Activated T-cell treated with anti-CD3 and anti-CD28 coated beads, Interleukin-2, amount 50 U/mL, for 48 hours (primary cell): ENCODE data around the gene CATSPERZ.

Experiments
- DNase-seq, 2 experiments: peaks; one replicate each; pipeline ENCODE4 v3.0.0-alpha.2; 2020

The CATSPERZ gene

DNA sequence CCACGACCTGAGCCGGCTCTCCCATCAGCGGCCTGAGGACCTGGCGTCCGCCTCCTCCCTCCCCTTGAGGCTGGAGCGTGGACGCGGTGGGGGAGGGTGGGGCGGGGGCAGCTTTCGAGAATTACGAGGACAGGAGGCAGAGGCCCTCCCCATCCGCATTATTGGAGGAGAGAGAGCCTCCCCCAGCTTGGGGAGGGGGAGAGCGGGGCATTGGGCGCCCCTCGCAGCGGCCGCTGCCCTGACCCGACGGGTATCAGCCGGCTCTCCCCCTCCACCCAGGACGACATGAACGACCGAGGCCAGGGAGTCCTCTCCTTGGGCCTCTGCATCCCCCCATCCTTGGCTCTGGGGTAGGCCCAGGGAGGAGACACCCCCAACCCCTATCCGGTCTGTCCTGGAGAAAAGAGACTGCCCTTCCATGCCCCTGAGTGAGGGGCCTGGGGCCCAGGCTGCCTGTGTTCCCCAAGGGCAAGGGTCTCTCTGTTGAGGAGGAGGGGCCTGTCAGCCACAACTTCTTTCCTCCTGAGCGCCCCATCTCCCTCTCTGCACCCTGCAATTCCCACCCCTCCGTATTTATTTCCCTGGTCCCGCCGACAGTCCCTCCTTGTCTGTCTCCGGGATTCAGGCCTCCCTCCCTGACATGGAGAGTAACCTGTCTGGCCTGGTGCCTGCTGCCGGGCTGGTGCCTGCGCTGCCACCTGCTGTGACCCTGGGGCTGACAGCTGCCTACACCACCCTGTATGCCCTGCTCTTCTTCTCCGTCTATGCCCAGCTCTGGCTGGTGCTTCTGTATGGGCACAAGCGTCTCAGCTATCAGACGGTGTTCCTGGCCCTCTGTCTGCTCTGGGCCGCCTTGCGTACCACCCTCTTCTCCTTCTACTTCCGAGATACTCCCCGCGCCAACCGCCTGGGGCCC, 14.0 kb upstream of the CATSPERZ start:
- DNase-seq, result peak in 1 of 2 experiments; percentile 50

DNA sequence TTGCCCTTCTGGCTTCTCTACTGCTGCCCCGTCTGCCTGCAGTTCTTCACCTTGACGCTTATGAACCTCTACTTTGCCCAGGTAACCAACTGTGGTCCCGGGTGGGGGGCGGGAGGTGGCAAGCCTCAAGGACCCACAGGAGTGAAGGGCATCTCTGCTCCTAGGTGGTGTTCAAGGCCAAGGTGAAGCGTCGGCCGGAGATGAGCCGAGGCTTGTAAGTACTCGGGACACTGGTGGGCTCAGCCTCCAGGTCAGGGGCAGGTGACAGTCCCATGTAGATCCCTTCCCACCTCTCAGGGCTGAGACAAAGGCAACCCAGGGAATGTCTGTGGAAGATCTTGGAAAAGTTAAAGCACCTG, 13.4 kb upstream of the CATSPERZ start:
- no peak for DNase-seq

DNA sequence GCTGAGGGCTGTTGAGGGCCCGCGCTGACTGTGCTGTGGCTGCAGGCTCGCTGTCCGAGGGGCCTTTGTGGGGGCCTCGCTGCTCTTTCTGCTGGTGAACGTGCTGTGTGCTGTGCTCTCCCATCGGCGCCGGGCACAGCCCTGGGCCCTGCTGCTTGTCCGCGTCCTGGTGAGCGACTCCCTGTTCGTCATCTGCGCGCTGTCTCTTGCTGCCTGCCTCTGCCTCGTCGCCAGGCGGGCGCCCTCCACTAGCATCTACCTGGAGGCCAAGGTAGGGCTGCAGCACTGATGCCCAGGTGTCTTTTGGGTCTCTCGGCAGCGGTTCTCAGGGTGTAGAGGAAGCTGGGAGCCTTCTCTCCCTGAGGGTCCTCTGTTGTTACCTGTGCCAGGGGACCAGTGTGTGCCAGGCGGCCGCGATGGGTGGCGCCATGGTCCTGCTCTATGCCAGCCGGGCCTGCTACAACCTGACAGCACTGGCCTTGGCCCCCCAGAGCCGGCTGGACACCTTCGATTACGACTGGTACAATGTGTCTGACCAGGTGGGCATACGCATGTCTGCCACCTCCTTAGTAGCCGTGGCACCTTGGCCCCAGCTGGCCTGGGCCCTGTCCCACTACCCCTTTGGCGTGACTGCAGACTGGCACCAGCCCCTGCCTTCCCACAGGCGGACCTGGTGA, 12.3 kb upstream of the CATSPERZ start:
- no peak for DNase-seq

DNA sequence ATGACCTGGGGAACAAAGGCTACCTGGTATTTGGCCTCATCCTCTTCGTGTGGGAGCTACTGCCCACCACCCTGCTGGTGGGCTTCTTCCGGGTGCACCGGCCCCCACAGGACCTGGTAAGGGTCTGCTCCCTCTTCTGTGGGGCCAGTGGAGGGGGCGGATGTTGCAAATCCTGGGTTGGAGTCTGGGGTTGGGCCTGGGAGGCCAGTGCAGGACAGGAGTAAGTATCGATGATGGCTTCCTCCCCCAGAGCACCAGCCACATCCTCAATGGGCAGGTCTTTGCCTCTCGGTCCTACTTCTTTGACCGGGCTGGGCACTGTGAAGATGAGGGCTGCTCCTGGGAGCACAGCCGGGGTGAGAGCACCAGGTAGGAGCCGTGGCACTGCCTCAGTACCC, 11.8 kb upstream of the CATSPERZ start:
- no peak for DNase-seq

DNA sequence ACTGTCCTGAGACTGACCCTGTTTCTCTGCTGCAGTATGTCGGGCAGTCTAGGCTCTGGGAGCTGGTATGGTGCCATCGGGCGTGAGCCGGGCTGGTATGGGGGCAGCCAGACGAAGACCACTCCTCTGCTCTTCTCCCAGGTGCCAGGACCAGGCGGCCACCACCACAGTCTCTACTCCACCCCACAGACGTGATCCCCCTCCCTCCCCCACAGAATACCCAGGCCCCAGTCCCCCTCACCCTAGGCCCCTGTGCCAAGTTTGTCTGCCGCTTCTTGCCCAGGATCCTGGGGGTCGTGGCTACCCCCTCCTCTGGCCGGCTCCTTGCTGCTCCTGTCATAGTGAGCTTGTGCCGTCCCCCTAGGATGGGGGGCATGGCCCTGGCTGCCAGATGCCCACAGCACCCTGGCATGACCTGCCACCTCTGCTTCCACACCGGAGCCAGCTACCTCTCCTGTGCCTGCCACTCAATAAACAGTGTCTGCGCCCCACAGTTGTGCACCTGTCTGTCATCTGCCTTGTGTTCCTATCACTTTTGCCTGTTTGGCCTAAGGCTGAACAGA, 11.1 kb upstream of the CATSPERZ start:
- no peak for DNase-seq

DNA sequence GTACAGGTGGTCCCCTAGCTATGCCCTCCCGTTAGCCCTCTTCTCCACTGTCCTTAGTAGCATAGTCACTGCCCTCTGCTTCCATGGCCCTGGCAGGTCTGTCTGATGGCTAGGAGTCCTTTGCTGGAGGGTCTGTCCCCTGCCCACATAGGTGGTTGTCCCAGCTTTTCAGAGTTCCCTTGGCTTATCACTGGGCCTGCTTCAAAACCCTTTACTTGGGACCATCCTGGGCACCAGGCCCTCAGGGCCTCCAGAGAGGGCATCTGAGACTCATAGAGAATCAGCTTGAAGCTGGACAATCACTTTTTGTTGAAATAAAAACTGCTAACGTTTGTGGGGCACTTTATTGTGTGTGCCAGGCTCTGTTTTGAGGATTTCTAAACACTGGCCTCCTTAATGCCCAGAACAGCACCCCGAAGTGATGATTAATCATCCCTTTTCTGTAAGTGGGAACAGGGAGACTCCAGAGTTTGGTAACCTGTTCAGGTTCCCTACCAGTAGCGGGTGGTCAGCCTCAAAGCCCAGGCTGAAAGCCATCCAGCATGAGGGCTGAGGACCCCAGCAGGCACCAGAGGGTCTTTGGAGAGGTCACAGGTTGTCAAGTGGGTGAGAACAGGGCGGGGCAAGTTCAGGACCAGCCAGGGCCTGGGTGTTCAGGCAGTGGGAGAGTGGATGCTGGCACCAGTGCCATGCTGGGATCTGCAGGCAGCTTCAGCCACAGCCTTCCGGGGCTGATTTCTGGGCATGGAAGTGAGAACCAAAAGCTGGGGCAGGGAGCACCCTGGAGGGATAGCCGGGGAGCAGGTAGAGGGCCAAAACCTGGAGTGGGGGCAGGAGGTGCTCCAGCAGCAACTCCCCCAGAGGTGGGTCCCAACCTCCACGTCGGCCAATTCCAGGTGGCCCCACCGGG, 9.6 kb upstream of the CATSPERZ start:
- DNase-seq, result no peak

DNA sequence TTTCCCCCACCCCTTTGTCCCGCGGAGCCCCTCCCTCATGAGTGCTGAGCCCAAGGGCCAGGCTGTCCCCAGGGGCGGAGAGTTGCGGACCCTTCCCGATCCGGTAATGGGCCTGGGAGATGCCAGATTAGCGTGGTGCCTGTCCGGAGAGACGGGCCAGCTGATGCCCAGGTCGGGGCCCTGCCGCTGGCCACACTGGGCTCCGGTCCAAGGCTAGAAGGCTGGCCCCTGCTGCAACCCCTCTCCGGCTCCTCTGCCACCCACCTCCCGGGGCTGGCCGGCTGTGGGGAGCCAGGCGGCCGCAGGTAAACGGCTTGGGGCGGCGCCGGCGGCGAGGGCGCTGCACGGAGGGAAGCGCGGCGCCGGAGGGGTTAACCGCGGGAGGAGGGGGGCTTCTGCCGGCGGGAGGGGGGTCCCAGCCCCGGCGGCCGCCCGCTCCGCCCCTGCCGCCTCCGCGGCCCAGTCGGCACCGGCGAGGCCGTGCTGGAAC, 8.9 kb upstream of the CATSPERZ start, which contains the start of gene KCNK4:
Gene KCNK4, plus strand, starts transcription at position 41 of the 490 bp plus-strand sequence. CDS start 1,717 bp downstream, outside the sequence.
- no peak for DNase-seq

DNA sequence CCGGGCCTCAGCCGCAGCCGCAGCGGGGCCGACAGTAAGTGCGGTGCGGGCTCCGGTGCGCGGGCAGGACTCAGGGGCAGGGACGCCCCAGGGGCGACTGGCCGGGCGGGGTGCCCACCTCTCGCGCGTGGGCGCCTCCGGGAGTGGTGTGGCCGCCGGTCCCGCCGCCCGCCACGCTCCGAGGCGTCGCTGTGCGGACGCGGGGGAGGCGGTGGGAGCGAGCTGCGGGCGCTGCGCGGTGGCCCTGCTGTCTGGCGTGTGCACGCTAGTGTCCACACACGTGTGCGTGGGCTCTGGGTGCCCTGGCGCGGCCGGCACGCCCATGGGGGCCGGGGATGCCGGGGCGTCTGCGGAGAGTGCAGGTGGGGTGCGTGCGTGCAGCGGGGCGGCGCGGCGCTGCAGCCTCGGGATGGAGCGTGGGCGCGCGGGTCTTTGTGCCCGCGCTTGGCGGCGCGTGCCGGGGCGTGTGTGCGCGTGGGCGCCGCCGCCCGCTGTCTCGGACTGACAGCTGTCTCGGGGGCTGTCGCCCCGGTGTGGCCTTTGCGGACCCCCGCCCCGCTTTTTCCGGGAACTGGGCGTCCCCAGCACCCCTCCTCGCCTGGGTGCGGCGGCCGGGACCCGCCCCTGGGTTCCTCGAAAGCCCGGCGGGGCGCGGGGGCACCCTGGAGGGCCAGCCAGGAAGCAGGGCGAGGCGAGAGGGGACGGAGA, 8.3 kb upstream of the CATSPERZ start:
- no peak for DNase-seq

DNA sequence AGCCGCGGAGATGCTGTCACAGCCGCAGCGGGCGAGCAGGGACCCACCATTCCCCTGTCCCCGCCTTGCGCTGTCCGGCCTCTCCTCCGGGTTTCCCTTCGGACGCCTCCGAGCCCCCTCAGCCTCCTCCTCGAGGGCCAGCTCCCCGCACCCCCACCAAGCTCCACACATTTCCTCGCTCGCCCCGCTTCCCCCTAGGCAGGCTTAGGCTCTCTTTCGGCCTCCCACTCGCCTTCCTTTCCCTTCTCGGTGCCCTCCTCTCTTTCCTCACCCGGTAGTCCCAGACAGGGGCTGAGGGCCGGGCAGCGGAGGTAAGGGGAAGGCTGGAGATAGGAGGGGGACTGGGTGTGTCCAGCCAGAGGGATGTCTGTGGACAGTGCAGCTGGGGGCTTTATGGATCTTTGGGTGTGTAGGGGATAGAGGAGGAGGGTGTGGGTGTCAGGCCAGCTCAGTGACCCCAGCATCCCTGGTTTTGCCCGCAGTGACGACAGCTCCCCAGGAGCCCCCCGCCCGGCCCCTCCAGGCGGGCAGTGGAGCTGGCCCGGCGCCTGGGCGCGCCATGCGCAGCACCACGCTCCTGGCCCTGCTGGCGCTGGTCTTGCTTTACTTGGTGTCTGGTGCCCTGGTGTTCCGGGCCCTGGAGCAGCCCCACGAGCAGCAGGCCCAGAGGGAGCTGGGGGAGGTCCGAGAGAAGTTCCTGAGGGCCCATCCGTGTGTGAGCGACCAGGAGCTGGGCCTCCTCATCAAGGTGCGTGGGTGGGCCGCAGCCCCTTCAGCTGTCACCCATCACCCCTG, 7.5 kb upstream of the CATSPERZ start:
- no peak for DNase-seq

DNA sequence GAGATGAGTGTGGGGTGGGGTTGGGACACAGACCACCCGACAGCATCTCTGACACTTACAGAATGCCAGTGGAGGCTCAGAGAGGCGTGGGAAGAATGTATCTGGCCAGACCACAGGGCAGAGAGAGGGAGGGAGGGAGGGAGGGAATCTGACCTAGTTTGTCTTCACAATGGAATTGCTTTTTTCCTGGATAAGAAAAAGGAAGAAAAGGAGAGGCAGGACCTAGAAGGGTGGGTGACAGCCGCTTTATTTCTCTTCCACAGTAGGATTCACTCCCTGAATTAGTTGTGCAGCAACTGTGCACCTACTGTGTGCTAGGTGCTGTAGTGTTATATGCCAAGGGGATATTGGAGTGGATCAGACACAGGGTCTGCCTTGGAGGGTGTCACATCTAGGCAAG, 5.4 kb upstream of the CATSPERZ start:
- DNase-seq, result no peak

DNA sequence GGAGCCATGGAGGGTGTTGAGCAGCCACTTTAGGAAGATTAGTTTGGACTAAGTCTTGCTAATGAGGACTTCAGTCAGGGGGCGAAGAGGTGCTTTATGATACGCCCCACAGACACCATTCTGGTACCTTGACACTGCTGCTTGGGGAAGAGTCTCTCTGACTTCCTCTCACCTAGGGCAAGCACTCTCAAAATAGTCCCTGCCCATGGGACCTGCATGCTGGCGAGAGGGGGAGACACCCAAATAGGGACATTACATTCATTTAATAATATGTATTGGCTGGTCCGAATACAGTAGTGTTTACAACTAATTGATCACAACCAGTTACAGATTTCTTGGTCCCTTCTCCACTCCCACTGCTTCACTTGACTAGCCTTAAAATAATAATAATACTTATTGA, 4.4 kb upstream of the CATSPERZ start:
- DNase-seq, result no peak

DNA sequence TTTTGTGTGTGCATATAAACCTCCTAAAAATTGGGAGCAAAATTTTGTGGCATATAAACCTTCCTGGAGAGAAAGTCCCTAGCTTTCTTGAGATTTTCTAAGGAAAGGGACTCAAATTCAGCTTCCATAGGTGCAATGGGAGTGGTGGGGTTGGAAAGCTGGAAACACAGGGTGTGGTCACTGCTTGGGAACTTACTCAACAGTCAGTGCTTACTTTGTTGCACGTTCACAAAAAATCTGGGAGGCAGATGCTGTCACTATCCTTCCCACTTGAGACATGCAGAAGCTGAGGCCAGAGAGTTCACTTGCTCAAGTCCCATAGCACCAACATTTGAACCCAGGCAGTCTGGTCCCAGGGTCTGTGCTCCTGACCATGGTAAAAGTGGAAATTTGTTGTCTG, 3.9 kb upstream of the CATSPERZ start:
- DNase-seq, result no peak

DNA sequence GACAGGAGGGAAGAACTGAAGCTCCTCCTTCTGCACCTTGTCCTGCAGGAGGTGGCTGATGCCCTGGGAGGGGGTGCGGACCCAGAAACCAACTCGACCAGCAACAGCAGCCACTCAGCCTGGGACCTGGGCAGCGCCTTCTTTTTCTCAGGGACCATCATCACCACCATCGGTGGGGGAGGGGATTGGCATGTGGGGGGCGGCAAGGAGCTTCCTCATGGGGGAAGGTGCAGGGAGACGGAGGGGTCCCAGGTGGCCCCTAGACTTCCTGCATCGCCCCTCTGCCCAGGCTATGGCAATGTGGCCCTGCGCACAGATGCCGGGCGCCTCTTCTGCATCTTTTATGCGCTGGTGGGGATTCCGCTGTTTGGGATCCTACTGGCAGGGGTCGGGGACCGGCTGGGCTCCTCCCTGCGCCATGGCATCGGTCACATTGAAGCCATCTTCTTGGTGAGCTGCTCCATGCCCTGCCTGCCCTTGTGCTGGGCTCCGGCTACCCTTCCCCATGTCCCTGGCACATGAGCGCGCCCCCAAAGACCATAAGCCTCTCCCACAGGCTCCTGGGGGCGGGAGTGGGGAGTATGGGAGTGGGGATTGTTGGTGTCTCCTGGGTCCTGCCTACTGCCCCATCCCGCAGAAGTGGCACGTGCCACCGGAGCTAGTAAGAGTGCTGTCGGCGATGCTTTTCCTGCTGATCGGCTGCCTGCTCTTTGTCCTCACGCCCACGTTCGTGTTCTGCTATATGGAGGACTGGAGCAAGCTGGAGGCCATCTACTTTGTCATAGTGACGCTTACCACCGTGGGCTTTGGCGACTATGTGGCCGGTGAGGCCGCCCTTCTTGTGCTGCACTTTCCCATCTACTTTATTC, 3.1 kb upstream of the CATSPERZ start:
- DNase-seq, result no peak

DNA sequence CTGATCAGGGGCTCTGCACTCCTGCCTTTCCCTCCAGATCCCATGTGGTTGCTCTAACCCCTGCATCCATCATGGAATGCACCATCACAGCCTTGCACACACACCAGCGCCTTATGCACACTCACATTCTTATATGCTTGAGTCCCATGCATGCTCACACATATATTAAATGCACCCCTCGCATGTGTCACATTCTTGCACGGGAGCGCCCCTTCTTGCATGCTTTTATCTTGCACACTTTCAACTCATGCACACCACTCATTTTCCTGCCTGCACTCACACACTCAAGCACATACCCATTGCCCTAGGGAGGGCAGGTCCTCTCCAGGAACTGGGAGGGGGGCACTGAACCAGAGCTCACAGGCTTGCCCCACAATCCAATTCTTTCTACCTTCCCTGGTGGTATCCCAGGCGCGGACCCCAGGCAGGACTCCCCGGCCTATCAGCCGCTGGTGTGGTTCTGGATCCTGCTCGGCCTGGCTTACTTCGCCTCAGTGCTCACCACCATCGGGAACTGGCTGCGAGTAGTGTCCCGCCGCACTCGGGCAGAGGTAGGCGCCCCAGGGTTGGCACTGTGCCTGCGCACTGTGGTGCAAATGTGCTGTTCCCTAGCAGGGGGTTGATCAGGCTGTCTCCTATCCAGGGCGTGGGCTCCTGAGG, 2.3 kb upstream of the CATSPERZ start:
- no peak for DNase-seq

DNA sequence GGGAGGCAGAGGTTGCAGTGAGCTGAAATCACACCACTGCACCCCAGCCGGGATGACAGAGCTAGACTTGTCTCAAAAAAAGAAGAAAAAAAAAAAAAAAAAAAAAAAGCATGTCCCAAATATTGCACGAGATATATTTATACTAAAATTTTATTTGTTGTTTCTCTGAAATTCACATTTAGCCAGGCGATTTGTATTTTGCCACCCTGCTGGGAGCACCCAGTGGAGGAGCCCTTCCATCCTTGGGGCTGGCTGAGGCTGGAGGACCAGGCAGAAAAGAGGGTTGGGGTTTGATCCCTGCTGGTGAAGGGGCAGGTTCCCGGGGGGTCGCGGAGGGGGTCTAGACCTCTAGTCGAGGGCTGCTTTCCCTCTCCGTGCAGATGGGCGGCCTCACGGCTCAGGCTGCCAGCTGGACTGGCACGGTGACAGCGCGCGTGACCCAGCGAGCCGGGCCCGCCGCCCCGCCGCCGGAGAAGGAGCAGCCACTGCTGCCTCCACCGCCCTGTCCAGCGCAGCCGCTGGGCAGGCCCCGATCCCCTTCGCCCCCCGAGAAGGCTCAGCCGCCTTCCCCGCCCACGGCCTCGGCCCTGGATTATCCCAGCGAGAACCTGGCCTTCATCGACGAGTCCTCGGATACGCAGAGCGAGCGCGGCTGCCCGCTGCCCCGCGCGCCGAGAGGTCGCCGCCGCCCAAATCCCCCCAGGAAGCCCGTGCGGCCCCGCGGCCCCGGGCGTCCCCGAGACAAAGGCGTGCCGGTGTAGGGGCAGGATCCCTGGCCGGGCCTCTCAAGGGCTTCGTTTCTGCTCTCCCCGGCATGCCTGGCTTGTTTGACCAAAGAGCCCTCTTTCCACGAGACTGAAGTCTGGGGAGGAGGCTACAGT, 952 bp upstream of the CATSPERZ start:
- no peak for DNase-seq

DNA sequence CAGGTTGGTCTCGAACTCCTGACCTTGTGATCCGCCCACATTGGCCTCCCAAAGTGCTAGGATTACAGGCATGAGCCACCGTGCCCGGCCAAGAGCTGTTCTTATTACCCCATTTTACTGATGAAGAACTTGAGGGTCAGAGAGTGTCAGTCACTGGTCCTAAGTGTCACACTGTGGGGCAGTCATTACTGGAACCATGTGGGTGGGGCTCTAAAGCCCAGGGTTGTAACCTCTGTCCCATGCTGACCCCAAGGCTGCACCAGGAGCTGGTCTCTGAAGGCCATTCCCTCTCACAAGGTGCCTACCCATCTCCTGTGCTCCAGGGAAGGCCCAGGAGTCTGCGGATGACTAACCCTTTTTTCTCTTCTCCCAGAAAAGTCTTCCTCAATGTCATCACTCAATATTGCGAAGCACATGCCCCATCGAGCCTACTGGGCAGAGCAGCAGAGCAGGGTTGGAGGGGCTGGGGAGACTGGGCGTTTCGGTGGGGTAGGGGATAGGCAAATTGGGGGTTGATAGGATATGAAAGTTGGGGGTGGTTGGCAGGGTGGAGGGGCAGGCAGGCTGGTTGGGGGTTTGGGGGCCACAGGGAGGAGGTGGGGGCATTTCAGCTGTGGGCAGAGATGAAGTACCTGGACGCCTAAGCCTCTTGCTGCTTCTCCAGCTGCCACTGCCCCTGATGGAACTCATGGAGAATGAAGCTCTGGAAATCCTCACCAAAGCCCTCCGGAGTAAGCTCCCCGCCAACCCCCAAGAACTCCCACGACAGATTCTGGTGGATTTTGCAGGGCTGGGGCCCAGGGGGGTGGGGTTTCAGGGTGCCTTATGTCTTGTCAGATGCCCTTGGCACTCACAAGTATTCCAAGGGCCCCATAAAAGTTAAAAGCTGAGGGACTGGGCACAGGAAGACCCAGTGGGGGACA, 3.2 kb downstream of the CATSPERZ start:
- DNase-seq, result no peak

DNA sequence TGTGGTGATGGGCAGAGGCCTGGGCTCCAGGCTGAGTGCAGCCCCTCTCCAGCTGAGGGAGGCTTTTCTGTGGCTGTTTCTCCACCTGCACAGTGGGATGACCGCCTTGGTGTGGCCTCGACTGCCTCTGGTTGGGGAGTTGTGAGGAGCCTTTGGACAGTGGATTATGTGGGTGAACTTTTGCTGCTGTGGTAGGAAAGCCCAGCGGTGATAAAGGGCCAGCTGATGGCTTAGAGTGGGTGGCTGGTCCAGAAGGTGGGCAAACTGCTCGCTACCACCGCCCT, 3.8 kb downstream of the CATSPERZ start:
- DNase-seq, result no peak
